ENCODE measurements around the gene HJV. TPM values are rescaled to one million over a fixed set of nuclear protein-coding genes. Genes with fewer than 3 reads are reported as not detected.
A peak's percentile ranks its signal among the peaks of the same experiment; 100 is the strongest.
"Not testable (repeated sequence)": the region's sequence is repeated elsewhere in the genome, so short reads cannot be mapped to it uniquely, and the experiment has no call there.

Gene HJV
- total RNA-seq, 1 experiment from 2014 or later: not detected

- Histone ChIP-seq H4K20me1 (ENCODE audit: insufficient read depth) (no peaks in the 10 kb centered on the region), H3K79me2 (ENCODE audit: insufficient read depth, low read length) (no peaks in the 10 kb centered on the region), H3K9ac (ENCODE audit: low read length) (peak overlapping the region; percentile 59), H3K4me2 (ENCODE audit: low read length) (peak overlapping the region; percentile 69), H2AFZ (ENCODE audit: low read depth, low read length, poor library complexity, severe bottlenecking) (no peak overlapping the region), H3K4me3 (replicated peaks in 1 of 2; ENCODE audit: low read depth in 1 of 2, low read length in 2 of 2) (no peak overlapping the region), H3K9me3 (ENCODE audit: control insufficient read depth in 1 of 2, insufficient read depth in 1 of 2, low read depth in 1 of 2, low read length in 2 of 2) (no peaks in the 10 kb centered on the region), H3K27ac (ENCODE audit: low read depth, low read length) (peak overlapping the region; percentile 61), H3K9me2 (ENCODE audit: insufficient read depth) (no peaks in the 10 kb centered on the region), H3K36me3 (ENCODE audit: control insufficient read depth in 1 of 2, insufficient read depth in 2 of 2, low read length in 2 of 2) (no peaks in the 10 kb centered on the region), H3K27me3 (ENCODE audit: insufficient read depth, low read length) (no peaks in the 10 kb centered on the region), H3K4me1 (ENCODE audit: control insufficient read depth in 1 of 2, insufficient read depth in 2 of 2, low read length in 2 of 2) (peaks cover 3 to 19% of the 10 kb centered on the region in 2 experiments; a peak in 3 of 4 replicates)
- DNase-seq (ENCODE audit: low read depth, low spot score) (no peak), ATAC-seq (no peak; the same call in 1 of the 2 replicates)
- CTCF ChIA-PET: interaction anchor here (1.0 to 2.1 kb wide), 3 partner anchors 13 to 74 kb away, joined by 4 to 6 read pairs (median 4); no protein-coding TSS in a partner anchor
- RAD21 ChIA-PET (ENCODE audit: low non-redundant PET in 1 of 2, low total read pairs in 2 of 2, uncharacterized antibody in 2 of 2, unreplicated experiment in 2 of 2): no interaction called here
- no TSS peak for BruUV-seq (replicated peaks)
- intact Hi-C loops (cut with micrococcal nuclease): no loop called here
- TF ChIP-seq FOSL1 (IDR thresholded peaks at IDR 0.05; ENCODE audit: low read depth) (no peak), SP1 (IDR thresholded peaks at IDR 0.05; ENCODE audit: low read depth) (no peak), MAX (IDR thresholded peaks at IDR 0.05) (no peak), EGR1 (IDR thresholded peaks at IDR 0.05; ENCODE audit: low read depth) (no peak), ZNF274 (IDR thresholded peaks at IDR 0.05; ENCODE audit: low read depth, low read length) (no peak), REST (IDR thresholded peaks at IDR 0.05; ENCODE audit: low read depth) (no peak), POLR2A (IDR thresholded peaks at IDR 0.05; ENCODE audit: borderline replicate concordance, extremely low read depth, insufficient read depth, insufficient read length) (no peak), TCF7L2 (IDR thresholded peaks at IDR 0.05; ENCODE audit: borderline replicate concordance, extremely low read depth, insufficient read depth, insufficient read length) (no peak), EZH2phosphoT487 (IDR thresholded peaks at IDR 0.05; ENCODE audit: borderline replicate concordance) (no peak), ATF3 (IDR thresholded peaks at IDR 0.05) (no peak), ELF1 (IDR thresholded peaks at IDR 0.05; ENCODE audit: borderline replicate concordance, low read depth) (no peak)
- POLR2A ChIA-PET: interaction anchor here (0.7 to 7.6 kb wide), 18 partner anchors 8 to 770 kb away, joined by 3 to 215 read pairs (median 6); partner anchors contain the start of genes ANKRD34A, LIX1L, PIAS3 and POLR3C
Measured at GRCh38 chr1:146051452-146051851, 29.9 kb upstream of the HJV start.

- ATAC-seq; DNase-seq (ENCODE audit: low read depth, low spot score); H4K20me1 ChIP-seq (ENCODE audit: insufficient read depth); intact Hi-C loops (cut with micrococcal nuclease); H3K27ac ChIP-seq (ENCODE audit: low read depth, low read length); H3K9ac ChIP-seq (ENCODE audit: low read length); H3K9me2 ChIP-seq (ENCODE audit: insufficient read depth); H2AFZ ChIP-seq (ENCODE audit: low read depth, low read length, poor library complexity, severe bottlenecking); H3K79me2 ChIP-seq (ENCODE audit: insufficient read depth, low read length); BruUV-seq (replicated peaks); H3K36me3 ChIP-seq (ENCODE audit: control insufficient read depth in 1 of 2, insufficient read depth in 2 of 2, low read length in 2 of 2); H3K4me3 ChIP-seq (replicated peaks in 1 of 2; ENCODE audit: low read depth in 1 of 2, low read length in 2 of 2); H3K27me3 ChIP-seq (ENCODE audit: insufficient read depth, low read length); H3K4me2 ChIP-seq (ENCODE audit: low read length); RAD21 ChIA-PET (ENCODE audit: low non-redundant PET in 1 of 2, low total read pairs in 2 of 2, uncharacterized antibody in 2 of 2, unreplicated experiment in 2 of 2); H3K9me3 ChIP-seq (ENCODE audit: control insufficient read depth in 1 of 2, insufficient read depth in 1 of 2, low read depth in 1 of 2, low read length in 2 of 2): not testable (repeated sequence)
- peaks cover 3 to 19% of the 10 kb centered on the region in 2 experiments; a peak in 3 of 4 replicates for H3K4me1 ChIP-seq (ENCODE audit: control insufficient read depth in 1 of 2, insufficient read depth in 2 of 2, low read length in 2 of 2)
- POLR2A ChIA-PET: interaction anchor here (0.7 to 7.6 kb wide), 8 partner anchors 7 to 769 kb away, joined by 4 to 215 read pairs (median 20); partner anchors contain the start of genes LIX1L and PIAS3
- CTCF ChIA-PET: interaction anchor here (1.6 kb wide), 1 partner anchor 73 kb away, joined by 4 read pairs; no protein-coding TSS in a partner anchor
Measured at GRCh38 chr1:146050652-146050963, 29.1 kb upstream of the HJV start.
